Activated T-cell treated with anti-CD3 and anti-CD28 coated beads for 1 hour (primary cell): ENCODE measurements around the gene ANKS3.

Source experiments
- DNase-seq: peaks from one replicate; pipeline ENCODE4 v3.0.0-alpha.2; 2020; ENCODE audit warnings: low read depth

The ANKS3 gene

DNA sequence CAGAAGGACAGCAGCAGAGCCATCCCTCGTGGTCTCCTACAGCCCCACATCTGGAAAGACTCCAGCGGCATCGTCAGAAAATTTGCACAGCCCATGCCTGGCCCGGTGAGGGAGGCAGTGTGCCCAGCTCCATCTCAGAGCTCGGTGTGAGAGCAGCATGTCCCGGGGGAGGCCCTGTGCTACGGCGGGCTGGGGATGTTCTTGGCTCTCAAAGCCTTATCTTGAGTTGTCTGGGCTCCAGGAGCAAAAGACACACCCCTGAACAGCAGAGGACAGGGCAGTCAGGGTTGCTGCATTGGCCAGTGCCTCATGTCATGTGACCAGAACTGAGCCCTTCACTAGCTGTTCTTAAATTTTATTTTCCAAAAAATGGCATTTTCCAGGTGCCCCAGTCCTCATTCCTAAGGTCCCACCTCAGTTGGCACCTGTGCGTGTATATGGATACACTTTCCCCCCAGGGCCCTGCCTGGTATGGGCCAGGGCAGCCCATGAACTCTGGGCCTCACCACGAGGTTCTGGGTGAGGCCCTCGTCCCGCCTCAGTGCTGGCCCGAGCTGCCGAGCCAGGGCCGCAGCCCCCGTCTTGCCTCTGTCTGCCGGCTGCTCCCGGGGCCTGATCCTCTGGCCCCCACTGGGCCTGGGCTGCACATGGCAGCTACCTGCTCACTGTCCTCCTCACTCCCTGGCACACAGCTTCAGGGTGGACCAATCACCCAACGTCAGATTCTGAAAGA lies 37.7 kb downstream of the ANKS3 start:
- DNase-seq = no peak

DNA sequence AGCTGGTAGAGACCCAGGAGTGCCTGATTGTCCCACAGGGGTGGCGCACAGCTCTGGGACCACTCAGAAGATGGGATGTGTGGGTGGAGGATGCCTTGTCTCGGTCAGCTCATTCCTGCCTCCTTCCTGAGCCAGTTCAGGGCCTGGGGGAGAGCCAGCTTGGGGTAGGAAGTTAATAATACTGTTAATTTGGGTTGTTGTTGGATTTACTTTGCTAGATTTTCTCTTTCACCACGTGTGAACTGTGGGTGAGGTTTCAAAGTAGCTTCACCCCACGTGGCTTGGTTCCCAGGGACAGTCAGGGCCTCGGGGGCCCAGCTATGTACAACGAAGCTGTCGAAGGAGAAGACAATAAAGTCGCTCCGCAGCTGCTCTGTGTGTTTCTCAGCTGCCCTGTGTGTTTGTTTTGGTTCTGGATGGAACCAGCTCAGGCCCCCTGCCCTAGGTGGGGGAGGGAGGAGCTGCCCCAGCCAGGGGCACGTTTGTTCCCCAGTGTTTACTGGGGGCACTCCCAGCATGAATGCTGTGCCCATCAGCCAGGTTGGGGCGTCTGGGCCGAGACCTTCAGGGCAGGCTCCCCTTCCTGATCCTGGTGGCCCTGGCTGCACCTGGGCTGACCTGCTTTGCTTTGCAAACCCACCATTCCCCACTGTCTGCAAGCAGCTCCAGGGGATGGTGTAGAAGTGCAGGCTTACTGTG lies 38.4 kb downstream of the ANKS3 start:
- no peak for DNase-seq

DNA sequence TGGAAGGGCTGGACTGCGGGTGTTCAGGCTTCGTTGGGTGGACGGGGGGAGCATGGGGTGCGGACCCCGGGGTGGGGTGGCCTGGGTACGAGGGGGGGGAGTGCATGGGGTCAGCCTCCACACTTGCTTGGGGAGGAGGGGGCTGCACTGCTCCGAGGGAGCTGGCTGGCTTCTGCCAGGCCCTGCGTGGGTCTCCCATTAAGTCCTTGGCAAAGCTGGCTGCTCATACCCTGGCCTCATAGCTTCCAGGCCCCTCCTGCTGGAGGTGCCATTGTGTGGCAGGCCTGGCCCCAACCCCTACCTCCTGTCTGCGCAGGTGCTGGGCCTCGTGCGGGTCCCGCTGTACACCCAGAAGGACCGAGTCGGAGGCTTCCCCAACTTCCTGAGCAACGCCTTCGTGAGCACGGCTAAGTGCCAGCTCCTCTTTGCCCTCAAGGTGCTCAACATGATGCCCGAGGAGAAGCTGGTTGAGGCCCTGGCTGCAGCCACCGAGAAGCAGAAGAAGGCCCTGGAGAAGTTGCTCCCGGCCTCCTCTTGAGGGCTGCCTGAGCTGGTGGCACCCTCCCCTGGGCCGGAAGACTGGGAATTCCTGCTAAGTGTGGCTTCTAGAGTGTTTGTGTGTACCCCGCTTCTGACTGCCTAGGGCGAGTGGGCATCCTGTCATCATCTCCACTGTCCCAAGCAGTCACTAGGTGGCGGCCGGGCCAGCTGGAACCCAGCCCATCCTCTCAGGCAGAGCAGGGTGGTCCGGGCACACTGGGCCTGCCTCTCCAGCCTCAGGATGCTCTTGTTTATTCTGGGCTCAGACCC lies 39.2 kb downstream of the ANKS3 start:
- DNase-seq = no peak

DNA sequence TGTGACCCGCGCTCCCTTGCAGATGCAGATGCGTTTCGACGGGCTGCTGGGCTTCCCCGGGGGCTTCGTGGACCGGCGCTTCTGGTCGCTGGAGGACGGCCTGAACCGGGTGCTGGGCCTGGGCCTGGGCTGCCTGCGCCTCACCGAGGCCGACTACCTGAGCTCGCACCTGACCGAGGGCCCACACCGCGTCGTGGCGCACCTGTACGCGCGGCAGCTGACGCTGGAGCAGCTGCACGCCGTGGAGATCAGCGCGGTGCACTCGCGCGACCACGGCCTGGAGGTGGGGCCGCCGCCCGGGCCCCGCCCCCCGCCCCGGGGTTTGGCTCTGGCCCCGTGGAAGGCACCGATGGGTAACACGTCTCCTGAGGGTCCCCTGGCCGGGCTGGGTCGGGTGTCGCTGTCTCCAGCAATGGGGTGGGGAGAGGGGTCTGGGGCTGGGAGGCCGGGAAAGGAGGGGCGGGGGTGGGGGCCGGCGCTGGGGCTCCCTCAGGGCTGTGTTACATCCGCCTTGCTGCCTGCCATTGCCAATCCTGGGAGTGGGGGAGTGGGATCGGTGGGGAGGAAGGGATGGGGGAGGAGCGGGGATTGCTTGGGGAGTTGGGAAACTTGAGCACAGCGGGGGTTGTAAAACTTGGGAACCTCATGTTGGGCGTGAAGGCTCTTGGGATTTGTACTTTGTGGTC lies 40.0 kb downstream of the ANKS3 start:
- DNase-seq = peak; percentile 30

DNA sequence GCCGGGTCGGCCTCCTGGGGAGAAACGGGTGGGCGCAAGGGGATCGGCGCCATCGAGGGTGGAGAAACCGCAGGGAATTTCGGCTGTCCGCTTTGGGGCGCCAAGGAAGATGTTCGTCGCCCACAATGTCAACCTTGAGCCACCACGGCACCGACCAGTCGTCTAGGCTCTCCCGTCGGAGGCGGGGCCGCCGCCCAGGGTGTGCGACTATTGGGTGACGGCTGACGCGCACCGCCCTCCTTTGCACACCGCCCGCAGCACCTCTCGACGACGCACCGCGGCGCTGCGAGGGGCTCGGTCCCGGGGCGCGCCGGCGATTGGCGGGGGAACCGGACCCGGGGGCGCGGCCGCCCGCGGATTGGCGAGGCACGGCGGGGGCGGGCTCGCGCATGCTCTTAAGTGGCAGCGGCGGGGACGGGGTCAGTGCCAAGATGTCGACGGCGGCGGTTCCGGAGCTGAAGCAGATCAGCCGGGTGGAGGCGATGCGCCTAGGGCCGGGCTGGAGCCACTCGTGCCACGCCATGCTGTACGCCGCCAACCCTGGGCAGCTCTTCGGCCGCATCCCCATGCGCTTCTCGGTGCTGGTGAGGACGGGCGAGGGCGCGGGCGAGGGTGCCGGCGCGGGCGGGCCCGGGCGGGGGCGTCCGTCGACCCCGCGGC lies 40.6 kb downstream of the ANKS3 start, which contains the start of gene NUDT16L1:
Gene NUDT16L1 (plus strand): TSS at position 267 of the 660 bp plus-strand sequence. CDS start 165 bp downstream, at position 432.
- DNase-seq = peak; percentile 96

DNA sequence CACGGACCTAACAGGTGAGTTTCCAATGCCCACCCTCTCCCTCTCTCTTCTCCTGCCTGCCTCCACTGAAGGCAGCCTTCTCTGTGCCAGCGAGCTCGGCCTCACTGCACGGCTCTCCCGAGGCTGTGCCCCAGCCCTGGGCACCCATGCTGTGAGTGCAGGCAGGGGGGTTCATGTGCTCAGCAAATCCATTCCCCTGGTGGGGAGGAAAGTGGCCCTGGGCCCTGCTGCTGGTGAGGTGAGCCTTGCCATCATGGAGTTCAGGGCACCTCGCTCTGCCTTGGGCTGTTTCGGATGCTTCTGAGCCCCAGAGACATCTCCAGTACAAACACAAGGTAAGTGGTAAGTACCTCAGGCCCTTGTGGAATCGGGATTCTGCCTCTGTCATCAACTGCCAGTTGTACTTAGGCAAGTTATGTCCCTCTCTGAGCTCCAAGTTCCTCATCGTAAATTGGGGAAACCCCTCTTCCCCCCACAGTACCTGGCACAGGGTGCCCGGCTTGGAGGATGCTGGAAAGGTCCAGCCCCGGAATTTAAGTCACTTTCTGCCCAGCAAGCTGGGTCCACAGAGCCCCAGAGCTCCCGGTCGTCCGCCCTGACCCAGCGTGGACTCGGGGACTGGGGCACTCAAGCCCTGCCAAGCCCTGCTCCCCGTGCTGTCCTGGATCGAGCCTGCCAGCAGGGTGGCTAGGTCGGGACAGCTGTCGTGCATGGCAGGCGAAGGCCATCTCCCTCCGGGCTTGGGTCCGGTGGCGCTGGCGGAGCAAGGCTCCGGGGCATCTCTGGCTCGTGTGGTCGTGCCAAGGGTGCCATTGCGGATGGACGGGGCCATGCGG lies 41.4 kb downstream of the ANKS3 start:
- DNase-seq = no peak

DNA sequence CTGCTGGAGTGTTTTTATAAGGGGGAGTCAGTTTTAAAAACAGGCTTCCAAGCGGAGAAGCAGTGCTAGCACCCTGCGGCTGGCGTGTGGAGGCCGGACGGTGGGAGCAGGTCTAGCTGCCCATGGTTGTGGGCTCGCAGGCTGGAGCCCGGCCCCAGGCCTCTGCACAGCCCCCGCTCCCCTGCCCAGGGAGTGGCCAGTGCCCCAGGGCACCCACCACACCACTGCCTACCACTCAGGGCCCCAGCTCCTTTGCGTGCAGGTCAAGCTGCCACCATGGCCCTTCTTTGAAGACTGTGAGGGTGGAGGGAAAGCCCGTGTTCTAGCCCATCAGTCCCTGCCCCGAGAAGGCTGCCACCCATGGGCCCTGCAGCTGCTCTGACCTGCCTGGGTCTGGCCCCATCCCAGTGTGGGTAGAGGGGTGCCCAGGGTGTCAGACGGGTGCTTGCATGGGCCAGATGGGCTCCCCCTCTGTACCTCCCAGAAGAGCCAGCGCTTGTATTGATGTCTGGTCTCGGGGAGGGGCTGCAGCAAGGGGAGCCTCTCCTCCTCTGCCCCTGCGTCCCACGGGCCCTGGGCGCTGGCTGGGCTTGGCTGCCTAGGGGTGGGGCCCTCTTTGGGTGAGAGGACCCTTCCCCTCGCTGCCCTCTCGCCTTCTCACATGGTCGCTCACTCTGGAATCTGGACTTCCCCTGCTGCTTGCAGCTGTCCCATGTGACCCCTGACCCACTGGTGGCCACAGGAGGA lies 42.2 kb downstream of the ANKS3 start:
- DNase-seq = no peak

DNA sequence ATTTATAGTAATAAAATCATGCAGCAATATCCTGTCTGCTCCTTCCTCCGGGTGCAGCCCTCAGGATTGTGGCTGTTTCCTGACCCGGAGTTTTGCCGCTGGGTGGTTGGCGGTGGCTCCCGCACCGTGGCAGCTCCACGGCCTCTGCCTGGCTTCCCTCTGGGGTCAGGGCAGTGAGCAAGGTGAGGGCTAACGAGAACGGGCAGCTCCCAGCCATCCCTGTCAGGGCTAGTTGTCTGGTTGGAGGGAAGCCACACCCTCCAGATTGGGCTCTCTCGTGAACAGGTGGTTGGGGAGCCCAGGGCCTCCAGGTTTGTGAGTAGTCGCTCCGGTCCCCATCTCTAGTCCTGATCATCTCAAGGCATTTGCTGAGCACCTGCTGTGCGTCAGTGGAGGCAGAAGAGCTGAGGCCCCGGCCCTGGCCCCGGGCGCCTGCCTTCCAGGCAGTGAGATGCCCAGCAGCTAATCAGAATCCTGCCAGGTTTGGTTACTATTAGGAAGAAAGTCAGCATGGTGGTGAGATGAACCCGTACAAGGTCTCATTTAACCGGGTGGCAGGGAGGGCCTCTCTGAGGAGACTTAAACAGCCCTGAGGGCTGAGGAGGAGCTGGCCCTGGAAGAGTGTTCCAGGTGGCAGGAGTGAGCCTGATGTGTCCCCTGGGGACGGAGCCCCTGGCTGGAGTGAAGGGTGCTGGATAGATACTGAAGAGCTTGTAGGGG lies 43.0 kb downstream of the ANKS3 start:
- no peak for DNase-seq

DNA sequence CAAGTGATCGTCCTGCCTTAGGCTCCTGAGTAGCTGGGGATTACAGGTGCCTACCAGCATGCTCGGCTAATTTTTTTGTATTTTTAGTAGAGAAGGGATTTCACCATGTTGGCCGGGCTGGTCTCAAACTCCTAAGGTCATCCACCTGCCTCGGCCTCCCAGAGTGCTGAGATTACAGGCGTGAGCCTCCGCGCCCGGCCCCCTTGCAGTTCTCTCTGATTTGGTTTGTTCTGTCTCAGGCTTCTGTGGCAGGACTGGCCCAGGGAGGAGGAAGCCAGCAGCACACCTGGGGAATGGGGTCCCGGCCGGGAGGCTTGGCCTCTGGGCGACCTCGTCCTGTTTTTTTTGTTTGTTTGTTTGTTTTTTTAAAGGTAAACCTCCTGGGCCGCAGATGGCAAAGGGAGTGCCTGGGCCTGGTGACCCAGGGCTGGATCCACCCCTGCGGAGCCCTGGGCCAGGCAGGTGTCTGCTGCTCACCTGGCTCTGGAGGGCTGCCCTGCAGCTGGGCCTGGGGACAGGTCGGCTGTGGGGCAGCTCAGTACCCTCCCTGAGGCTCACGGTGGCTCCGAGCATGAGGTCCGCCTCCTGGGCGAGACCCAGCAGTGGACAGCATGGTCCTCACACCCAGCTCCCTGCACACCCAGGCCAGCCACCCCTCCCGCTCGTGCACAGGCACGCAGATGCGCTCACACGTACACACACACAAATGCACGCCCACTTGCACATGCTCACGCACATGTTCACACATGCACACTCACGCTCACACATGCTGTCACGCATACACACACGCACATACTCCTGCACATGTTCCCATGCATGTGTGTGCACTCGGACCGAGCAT lies 44.0 kb downstream of the ANKS3 start:
- no peak for DNase-seq

DNA sequence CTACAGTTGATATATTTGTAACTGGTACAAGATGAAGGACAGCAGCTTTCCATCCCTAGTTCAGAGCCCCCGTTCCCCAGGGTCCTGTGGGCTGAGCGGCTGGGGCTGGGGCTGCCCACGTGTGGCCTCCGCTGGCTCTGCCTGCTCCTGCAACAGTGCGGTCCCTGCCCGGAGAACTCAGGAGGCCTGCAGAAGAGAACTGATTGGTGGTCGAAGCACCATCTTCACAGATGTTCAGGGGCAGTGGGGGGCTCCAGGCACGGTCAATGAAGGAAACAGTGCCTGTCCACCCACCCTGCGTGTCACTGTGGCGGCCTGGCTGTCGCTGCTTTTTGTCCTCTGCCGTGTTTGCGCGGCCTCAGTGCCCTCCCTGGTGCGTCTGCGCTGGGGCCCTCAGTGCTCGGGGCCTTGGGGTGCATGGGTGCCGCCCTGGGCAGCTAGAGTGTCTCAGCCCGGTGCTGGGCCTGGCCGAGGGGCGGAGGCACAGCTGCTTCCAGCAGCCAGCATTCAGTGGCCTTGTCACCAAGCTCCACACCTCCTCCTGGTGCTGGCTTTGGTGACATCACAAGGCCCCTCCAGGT lies 44.9 kb downstream of the ANKS3 start:
- no peak for DNase-seq

DNA sequence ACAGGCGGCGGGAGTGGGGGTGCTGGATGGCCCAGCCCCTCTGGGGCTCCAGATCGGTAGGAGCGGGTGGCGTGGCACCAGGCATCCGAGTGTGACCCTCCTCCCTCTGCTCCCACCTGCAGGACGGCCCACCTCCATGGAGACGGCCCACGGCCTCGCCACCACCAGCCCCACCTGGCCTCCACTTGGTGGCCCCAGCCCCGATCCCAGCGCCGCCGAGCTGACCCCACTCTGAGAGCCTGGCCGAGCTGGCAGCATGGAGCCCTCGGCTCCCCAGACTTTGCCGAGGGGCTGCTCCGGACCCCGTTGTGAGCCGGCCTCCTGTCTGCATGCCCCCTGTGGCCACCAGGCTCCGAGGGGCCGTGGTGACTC lies 45.4 kb downstream of the ANKS3 start:
- DNase-seq = no peak

DNA sequence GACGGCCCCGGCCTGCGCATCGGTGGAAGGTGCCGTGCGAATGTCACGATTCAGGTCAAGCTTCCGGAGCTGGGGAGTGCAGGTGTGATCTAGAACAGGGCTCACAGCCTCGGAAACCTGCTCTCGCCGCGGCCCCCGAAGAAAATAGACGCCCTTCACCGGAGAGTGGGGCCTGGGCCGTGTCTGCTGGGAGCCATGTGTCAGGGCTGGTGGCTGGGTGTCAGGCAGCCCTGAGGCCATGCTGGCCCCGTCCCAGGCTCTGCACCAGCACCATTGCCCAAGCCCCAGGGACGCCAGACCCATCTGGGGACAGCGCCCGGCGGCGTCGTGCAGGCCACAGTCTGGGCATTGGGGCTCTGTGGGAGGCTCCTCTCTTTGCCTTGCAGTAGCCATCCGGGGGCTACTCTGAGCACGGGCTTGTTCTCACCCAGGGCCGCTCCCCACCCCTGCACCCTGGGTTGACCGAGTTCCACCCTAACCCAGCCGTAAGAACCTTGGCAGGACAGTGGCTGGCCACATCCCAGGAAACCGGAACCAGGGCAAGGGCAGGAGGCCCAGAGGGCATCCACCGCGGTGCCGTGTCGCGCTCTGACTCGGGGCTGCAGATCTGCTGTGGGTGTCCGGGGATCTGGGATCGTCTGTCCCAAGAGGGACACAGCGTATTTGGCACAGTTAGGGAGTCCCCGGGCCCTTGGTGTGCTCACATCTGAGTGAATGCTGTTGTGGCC lies 46.0 kb downstream of the ANKS3 start:
- no peak for DNase-seq

DNA sequence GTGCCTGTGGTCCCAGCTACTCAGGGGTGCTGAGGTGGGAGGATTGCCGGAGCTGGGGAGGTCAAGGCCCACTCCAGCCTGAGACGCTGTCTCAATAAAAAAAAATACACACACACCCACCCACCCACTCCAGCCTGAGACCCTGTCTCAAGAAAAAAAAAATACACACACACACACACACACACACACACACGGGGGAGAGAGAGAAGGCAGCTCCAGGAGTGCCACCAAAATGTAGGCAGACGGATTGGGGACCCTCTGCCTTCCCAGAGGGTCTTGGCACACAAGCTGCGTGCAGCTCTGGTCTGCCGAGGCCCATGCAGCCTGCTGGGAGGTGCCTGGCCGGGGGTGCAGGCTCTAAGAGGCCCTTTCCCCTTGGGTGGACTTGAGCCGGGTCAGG lies 46.7 kb downstream of the ANKS3 start:
- no peak for DNase-seq

DNA sequence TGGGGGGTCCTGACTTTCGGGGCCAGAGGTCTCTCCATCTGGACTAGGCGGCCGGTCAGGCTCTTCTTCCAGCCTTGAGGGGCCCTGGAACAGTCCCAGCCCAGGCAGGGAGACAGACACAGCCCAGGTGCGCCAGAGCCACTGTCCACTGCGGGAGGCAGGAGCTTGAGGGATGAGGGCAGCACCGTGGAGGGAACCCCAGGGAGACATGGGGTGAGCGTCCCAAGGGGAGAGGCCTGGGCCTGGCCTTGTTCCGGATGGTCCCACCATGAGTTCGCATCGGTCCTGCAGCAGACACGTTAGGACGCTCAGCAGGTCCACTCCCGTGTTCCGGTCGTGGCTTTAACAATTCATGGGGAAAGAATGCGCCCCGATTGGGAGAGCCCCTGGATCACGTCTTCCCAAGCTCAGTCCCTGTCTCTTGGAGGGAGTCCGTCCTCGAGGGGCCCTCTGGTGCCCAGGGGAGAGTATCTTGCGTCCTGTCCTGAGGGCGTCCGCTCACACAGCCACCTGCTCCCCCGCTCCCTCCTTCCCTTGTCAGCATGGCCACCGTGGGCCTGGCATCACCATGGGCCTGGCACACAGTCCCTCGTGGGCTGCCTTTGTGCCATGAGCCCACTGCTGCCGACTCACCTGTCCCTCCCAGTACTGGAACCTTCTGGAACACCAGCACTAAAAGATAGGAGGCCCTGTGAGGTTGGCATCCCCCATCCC lies 47.4 kb downstream of the ANKS3 start:
- no peak for DNase-seq

DNA sequence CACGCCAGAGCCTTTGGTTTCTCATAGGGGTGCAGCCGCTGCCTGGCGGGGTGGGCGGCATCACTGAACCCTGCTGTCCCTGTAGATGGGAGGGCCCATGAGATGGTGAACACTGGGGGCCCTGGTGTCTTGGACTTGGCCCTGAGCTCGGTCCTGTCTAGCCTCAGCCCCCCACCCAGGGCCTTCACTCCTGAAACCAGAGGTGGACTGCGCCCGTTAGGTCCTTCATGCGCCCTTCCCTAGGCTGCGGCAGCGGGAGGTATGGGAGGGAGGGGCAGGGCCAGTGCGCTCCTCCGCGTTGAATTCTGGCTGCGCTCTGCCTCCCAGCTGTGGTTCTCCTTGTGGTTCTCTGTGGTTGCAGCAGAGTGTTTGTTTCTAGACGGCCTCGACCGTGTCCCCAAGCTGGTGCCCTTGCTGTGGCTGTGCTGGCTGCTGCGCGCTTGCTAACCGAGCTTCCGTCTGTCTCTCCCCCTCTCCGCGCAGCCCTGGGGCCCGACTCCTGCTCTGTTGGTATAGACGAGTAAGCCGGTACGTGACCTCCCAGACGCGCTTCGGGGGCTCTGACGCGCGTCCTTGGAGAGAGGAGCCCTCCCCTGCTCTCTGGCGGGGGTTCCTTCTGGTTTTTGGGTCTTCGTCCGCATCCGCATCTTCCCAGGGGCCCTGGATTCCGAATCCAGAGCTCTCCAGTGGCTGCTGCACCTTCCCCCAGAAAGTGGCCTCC lies 48.1 kb downstream of the ANKS3 start:
- DNase-seq = no peak

DNA sequence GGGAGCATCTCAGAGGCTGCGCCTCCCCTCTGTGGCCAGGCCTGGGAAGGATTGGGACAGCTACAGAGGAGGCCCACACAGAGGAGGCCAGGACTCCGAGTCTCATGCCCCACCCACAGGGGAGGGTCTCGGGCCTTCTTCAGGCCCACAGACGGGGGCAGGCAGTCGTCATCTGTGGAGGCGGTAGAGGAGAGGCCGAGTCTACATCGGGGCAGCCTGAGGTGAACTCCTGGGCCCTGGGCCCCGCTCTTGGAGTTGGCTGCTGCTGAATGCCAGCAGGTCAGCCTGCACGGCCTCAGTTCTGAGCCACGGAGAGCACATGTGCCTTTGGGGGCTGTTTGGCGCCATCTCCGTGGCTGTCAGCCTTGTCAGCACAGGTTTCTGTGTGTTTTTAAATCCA lies 48.8 kb downstream of the ANKS3 start:
- DNase-seq = no peak
